Amygdala (tissue), 56 donors: ENCODE data around the gene CERKL.

ENCODE experiments used
- DNase-seq, 56 donors: peaks; one replicate each; lab custom pipeline; 2025; lab: John Stamatoyannopoulos, UW

Gene CERKL

GRCh38 chr2:181679544-181679979 lies 22.7 kb upstream of the CERKL start:
- no peak for DNase-seq

- no peak for DNase-seq
These were observed 22.1 kb upstream of the CERKL start for GRCh38 chr2:181678861-181679543.

GRCh38 chr2:181677912-181678586 lies 21.1 kb upstream of the CERKL start:
- peak in 14 of 56 donors; percentile 7 to 37 (median 16) for DNase-seq

GRCh38 chr2:181675254-181675653 lies 18.3 kb upstream of the CERKL start:
- no peak for DNase-seq

- no peak for DNase-seq
These were observed 17.6 kb upstream of the CERKL start for GRCh38 chr2:181674461-181674860.

- peak in 2 of 56 donors; percentile 11 to 22 for DNase-seq
These were observed 16.3 kb upstream of the CERKL start for GRCh38 chr2:181673173-181673572.

- DNase-seq = no peak
These were observed 15.5 kb upstream of the CERKL start for GRCh38 chr2:181672255-181673008.

GRCh38 chr2:181670632-181671031 lies 13.7 kb upstream of the CERKL start:
- no peak for DNase-seq

GRCh38 chr2:181667234-181667633 lies 10.3 kb upstream of the CERKL start:
- no peak for DNase-seq

- no peak for DNase-seq
These were observed 5.4 kb upstream of the CERKL start for GRCh38 chr2:181662287-181662686.

GRCh38 chr2:181660181-181660580 lies 3.3 kb upstream of the CERKL start:
- DNase-seq = no peak

GRCh38 chr2:181658444-181658843 lies 1.5 kb upstream of the CERKL start:
- no peak for DNase-seq

- DNase-seq = no peak
These were observed 474 bp upstream of the CERKL start for GRCh38 chr2:181657379-181657778.

GRCh38 chr2:181655519-181655918 lies 1.4 kb downstream of the CERKL start:
- DNase-seq = no peak

- DNase-seq = no peak
These were observed 7.4 kb downstream of the CERKL start for GRCh38 chr2:181649436-181649979.

- DNase-seq = no peak
These were observed 8.3 kb downstream of the CERKL start for GRCh38 chr2:181648478-181649155.

GRCh38 chr2:181646415-181646987 lies 10.4 kb downstream of the CERKL start:
- no peak for DNase-seq

GRCh38 chr2:181643151-181643550 lies 13.8 kb downstream of the CERKL start:
- no peak for DNase-seq

GRCh38 chr2:181642086-181642485 lies 14.8 kb downstream of the CERKL start:
- no peak for DNase-seq

- DNase-seq = no peak
These were observed 17.2 kb downstream of the CERKL start for GRCh38 chr2:181639686-181640085.
